ENCODE results near the gene UCN.

UCN gene

DNA sequence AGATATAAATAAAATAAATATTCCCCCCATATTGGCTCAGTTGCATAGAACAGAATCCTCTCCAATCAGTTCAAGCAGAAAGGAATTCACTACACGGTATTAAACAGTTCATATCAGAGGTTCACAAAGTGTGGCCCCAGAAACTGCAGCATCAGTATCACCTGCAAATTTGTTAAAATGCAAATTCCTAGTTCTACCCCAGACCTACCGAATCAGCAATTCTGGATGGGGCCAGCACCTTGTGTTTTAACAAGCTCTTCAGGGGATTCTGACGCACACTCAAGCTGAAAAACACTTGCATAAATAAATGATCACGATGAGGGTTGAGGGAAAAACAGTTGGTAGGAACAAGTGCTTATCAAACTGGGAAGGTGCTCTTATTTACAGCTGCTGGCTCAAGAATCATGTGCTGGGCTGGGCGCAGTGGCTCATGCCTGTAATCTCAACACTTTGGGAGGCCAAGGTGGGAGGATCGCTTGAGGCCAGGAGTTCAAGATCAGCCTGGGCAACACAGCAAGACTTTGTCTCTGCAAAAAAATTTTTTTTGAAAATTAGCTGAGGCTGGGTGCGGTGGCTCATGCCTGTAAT is 42.0 kb upstream of the UCN start:
- Histone ChIP-seq H3K4me2 (no peak overlapping the region), H3K4me1 (peaks cover 19 to 25% (median 23%) of the 10 kb centered on the region in 10 experiments), H3K9me3 (replicated peaks in 1 of 11) (no peaks in the 10 kb centered on the region), H3K9ac (no peak overlapping the region; a peak in 1 of 22 replicates), H3K27me3 (no peaks in the 10 kb centered on the region), H3K36me3 (peaks cover 11 to 83% (median 45%) of the 10 kb centered on the region in 11 experiments), H4K20me1 (peaks cover 53 to 95% (median 71%) of the 10 kb centered on the region in 11 experiments; a peak in 21 of 22 replicates), H3K4me3 (no peak overlapping the region), H3K27ac (no peak overlapping the region)
- no peak for TF ChIP-seq Cebpa-rat (IDR thresholded peaks at IDR 0.05)

DNA sequence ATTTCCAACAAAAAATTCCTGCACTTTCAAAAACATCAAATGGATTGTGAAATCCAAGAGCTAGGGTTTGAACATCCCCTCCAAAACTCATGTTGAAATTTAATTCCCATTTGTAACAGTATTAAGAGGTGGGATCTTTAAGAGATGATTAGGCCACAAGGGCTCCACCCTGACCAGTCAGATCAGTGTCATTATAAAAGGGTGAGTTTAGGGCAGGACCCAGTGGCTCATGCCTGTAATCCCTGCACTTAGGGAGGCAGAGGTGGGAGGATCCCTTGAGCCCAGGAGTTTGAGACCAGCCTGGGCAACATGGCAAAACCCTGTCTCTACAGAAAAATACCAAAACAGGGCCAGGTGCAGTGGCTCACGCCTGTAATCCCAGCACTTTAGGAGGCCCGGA is 39.4 kb upstream of the UCN start:
- Histone ChIP-seq H3K9ac (no peak overlapping the region), H3K4me1 (peaks cover 0 to 5% (median 0%) of the 10 kb centered on the region in 10 experiments; a peak in 1 of 20 replicates), H3K9me3 (replicated peaks in 1 of 11) (no peaks in the 10 kb centered on the region), H4K20me1 (peaks cover 78 to 97% (median 87%) of the 10 kb centered on the region in 11 experiments; a peak in 21 of 22 replicates), H3K4me3 (no peak overlapping the region), H3K4me2 (no peak overlapping the region), H3K36me3 (peaks cover 23 to 90% (median 68%) of the 10 kb centered on the region in 11 experiments), H3K27me3 (no peaks in the 10 kb centered on the region), H3K27ac (no peak overlapping the region)
- no peak for TF ChIP-seq Cebpa-rat (IDR thresholded peaks at IDR 0.05)

DNA sequence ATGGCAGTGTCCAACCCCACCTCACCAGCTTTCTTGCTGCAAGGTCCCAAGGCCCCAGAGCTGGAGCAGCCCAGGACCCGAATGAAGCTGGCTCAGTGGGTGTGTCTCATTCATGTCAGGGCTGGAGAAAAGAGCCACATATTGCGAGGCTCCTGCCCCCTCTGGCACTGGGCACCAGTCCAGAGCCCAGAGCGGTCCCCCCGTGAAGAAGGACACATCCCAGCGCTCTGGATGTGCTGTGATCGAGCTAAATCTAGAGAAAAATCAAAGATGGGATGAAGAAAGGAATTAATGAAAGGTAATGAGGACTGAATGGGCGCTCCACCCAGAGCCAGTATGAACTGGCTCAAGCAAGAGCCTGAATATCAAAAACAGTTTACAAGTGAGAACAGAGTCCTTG is 27.9 kb upstream of the UCN start:
- H3K27me3 ChIP-seq = no peaks in the 10 kb centered on the region
- H3K4me1 ChIP-seq = no peaks in the 10 kb centered on the region
- no peak overlapping the region for H3K9ac ChIP-seq
- peaks cover 0 to 11% (median 0%) of the 10 kb centered on the region in 11 experiments; a peak in 3 of 22 replicates for H4K20me1 ChIP-seq
- no peak overlapping the region for H3K27ac ChIP-seq
- no peak overlapping the region for H3K4me2 ChIP-seq
- H3K36me3 ChIP-seq = peaks cover 99 to 100% (median 100%) of the 10 kb centered on the region in 11 experiments
- no peak overlapping the region for H3K4me3 ChIP-seq
- no peak for TF ChIP-seq Cebpa-rat (IDR thresholded peaks at IDR 0.05)
- no peaks in the 10 kb centered on the region for H3K9me3 ChIP-seq (replicated peaks in 1 of 11)

DNA sequence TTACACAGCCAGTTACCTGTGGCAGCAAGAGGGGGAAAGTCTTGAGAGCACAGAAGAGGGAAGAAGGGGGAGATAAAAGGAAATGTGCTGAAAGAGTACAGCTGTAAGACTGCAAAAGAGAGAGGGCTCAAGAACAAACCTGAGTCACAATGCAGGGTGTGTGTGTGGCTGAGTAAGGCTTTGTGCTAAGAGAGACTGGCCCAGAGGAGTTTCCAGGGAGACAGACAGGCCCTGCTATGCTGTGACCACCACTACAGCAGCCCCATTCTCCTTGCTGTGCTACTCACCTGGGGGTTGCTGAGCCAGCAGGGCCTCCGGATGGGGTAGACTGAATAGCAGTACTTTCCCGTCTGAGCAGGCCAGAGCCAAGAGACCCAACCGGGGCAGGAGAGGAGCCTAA is 27.1 kb upstream of the UCN start:
- H3K9ac ChIP-seq = no peak overlapping the region
- H3K36me3 ChIP-seq = peaks cover 99 to 100% (median 100%) of the 10 kb centered on the region in 11 experiments
- TF ChIP-seq Cebpa-rat (IDR thresholded peaks at IDR 0.05) = no peak
- H3K4me3 ChIP-seq = no peak overlapping the region
- H4K20me1 ChIP-seq = peaks cover 0 to 11% (median 0%) of the 10 kb centered on the region in 11 experiments; a peak in 2 of 22 replicates
- no peak overlapping the region for H3K4me2 ChIP-seq
- H3K27ac ChIP-seq = no peak overlapping the region
- no peaks in the 10 kb centered on the region for H3K4me1 ChIP-seq
- no peaks in the 10 kb centered on the region for H3K9me3 ChIP-seq (replicated peaks in 1 of 11)
- no peaks in the 10 kb centered on the region for H3K27me3 ChIP-seq

DNA sequence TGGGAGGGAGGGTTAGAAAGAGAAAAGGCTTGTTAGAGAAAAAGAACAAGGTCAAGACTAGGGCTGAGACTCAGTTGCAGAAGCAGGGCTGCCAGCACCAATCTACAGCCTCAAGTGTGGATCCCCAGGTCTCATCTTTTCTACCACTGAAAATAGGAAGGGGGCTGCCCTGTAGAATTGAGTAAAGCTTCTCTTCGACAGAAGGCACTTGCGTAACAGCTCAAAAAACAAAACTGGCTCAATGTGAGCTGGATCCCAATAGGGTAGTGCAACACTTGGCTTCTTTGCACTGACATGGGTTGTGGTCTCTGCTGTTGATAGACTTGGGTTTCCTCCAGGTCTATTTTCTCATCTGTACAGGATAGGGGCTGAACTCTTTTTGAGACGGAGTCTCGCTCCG is 16.5 kb upstream of the UCN start:
- no peaks in the 10 kb centered on the region for H3K27me3 ChIP-seq
- peak overlapping the region in 1 of 11 experiments; percentile 24; a peak in 3 of 22 replicates for H3K9ac ChIP-seq
- TF ChIP-seq Cebpa-rat (IDR thresholded peaks at IDR 0.05) = peak in 6 of 11 experiments; percentile 10 to 60 (median 55); a peak in 6 of 22 replicates
- H3K27ac ChIP-seq = peak overlapping the region in 5 of 11 experiments; percentile 89 to 99 (median 96); a peak in 4 of 22 replicates
- 0 out of 22 replicates have a peak, but pooled peaks cover 0 to 7% (median 0%) of the 10 kb centered on the region in 11 experiments for H4K20me1 ChIP-seq
- H3K4me3 ChIP-seq = no peak overlapping the region
- no peaks in the 10 kb centered on the region for H3K9me3 ChIP-seq (replicated peaks in 1 of 11)
- peak overlapping the region in 9 of 11 experiments; percentile 88 to 100 (median 98); a peak in 12 of 22 replicates for H3K4me2 ChIP-seq
- peaks cover 28 to 50% (median 42%) of the 10 kb centered on the region in 10 experiments for H3K4me1 ChIP-seq
- H3K36me3 ChIP-seq = peaks cover 39 to 64% (median 45%) of the 10 kb centered on the region in 11 experiments

DNA sequence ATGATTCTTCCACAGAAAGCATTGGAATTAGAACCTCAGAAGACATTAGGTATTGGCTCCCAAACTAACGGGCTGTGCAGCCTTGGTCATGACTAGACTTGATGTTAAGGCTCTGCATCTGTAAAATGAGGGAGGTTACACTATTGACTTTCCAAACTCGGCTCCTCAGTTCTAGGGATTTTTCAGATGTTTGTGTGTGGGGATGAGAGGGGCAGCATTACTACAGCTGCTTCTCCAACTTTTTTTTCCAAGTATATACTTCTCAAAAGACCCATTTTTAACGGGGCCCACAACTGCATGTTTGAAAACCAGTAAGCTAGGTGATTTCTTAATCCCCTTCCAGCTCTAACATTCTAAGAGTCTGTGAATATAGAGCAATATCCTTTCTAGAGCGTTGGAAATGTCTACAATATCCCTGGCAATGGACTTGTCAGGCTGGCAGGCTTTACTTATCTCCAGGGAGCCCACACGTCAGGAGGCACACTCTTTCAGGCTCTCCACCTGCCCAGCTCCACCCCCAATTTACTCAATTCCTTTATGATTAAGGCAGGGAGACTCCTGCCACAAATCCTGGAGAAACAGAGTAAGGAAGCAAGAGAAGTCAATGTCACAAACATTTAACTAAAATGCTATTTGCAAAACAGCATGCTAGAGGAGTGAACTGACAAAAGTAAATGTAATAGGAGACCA is 15.5 kb upstream of the UCN start:
- peaks cover 28 to 50% (median 42%) of the 10 kb centered on the region in 10 experiments for H3K4me1 ChIP-seq
- peak overlapping the region; percentile 88 to 100 (median 98) for H3K4me2 ChIP-seq
- H3K9me3 ChIP-seq (replicated peaks in 1 of 11) = no peaks in the 10 kb centered on the region
- peak overlapping the region; percentile 89 to 99 (median 95) for H3K27ac ChIP-seq
- H3K27me3 ChIP-seq = no peaks in the 10 kb centered on the region
- H4K20me1 ChIP-seq = peaks cover 0 to 13% (median 0%) of the 10 kb centered on the region in 11 experiments; a peak in 2 of 22 replicates
- peaks cover 29 to 59% (median 38%) of the 10 kb centered on the region in 11 experiments for H3K36me3 ChIP-seq
- H3K4me3 ChIP-seq = peak overlapping the region; percentile 72 to 94 (median 86)
- TF ChIP-seq Cebpa-rat (IDR thresholded peaks at IDR 0.05) = no peak
- H3K9ac ChIP-seq = peak overlapping the region; percentile 88 to 98 (median 94)

DNA sequence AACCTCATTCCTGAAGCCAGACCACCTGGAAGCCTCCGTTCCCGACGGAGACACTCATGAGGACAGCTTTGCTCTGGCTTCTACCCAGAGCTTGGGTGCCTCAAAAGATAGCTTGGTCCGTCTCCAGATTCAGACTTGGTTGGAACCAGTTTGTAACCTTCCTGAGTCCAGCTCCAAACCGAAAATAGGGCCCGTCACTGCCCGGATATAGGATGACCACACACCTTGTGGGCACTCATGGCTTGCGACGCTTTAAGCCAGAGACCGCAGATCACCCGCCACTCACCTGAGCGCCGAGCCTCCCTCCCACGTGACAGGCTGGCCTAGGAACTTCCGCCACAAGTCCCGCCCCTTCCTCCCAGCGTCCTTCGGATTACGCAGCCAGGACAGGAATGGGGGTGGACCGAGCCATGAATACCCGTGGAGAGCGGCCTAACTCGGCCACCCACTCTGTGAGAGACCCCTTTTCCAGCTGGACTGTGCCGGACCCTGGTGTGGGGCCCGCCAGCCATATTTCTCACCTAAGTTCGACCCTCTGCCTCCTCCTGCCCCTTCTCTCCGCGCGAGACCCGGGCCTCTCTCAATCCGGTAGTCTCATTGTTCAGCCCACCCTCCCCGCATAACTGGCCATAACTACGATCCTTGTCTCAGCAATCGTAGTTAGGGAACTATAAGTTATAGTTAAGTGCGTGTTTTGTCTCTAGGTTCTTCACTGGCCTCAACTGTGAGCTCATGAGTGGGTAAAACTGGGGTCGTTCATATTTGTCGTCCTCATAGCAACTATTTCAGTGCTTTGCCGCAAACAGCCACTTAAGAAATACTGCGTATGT is 14.7 kb upstream of the UCN start, which contains the start of gene MPV17:
Gene MPV17, minus strand, starts transcription at position 332 of the 830 bp plus-strand sequence. CDS start 580 bp downstream, outside the sequence.
- no peaks in the 10 kb centered on the region for H3K27me3 ChIP-seq
- peaks cover 22 to 58% (median 32%) of the 10 kb centered on the region in 11 experiments for H3K36me3 ChIP-seq
- peak within 1 kb of the TSS; percentile 88 to 100 (median 98) for H3K4me2 ChIP-seq
- H3K27ac ChIP-seq = peak within 1 kb of the TSS; percentile 89 to 99 (median 95)
- peaks cover 29 to 50% (median 42%) of the 10 kb centered on the region in 10 experiments for H3K4me1 ChIP-seq
- TF ChIP-seq Cebpa-rat (IDR thresholded peaks at IDR 0.05) = no peak
- H3K9me3 ChIP-seq (replicated peaks in 1 of 11) = no peaks in the 10 kb centered on the region
- H3K4me3 ChIP-seq = peak within 1 kb of the TSS; percentile 72 to 94 (median 86)
- peaks cover 0 to 17% (median 0%) of the 10 kb centered on the region in 11 experiments; a peak in 2 of 22 replicates for H4K20me1 ChIP-seq
- peak within 1 kb of the TSS; percentile 88 to 98 (median 94) for H3K9ac ChIP-seq

DNA sequence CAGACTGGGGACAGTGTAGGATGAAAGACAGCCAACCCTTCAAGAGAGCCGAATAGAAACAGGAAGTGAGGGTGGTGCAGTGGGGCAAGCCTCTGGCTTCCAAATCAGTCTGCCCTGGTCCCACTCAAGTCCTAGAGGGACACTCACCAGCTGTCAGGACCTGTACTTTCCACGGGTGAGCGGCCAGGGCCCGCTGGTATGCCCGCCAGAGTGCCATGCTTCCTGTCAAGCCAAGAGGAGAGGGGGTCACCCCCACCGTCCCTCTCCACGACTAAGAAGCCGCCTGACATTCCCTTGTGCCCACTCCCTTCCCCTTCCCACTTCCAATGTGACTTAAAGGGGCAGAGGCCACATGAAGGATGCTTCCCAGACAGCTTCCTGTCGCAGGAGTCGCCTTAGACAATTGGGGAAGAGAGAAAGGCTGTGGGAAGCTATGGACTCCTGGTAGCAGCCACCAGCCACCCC is 14.1 kb upstream of the UCN start:
- peaks cover 29 to 51% (median 42%) of the 10 kb centered on the region in 10 experiments for H3K4me1 ChIP-seq
- peak overlapping the region; percentile 88 to 98 (median 94) for H3K9ac ChIP-seq
- peaks cover 18 to 58% (median 27%) of the 10 kb centered on the region in 11 experiments for H3K36me3 ChIP-seq

More for the DNA sequence above, 14.1 kb upstream of the UCN start:
- TF ChIP-seq Cebpa-rat (IDR thresholded peaks at IDR 0.05) = no peak
- no peaks in the 10 kb centered on the region for H3K9me3 ChIP-seq (replicated peaks in 1 of 11)
- H3K27me3 ChIP-seq = no peaks in the 10 kb centered on the region
- H3K4me3 ChIP-seq = peak overlapping the region; percentile 72 to 94 (median 86)
- H3K27ac ChIP-seq = peak overlapping the region; percentile 89 to 99 (median 95)
- H3K4me2 ChIP-seq = peak overlapping the region; percentile 88 to 100 (median 98)
- peaks cover 0 to 22% (median 0%) of the 10 kb centered on the region in 11 experiments; a peak in 7 of 22 replicates for H4K20me1 ChIP-seq

Measured in BLaER1 treated with 17β-estradiol and CSF1 and Interleukin-3, amounts not matched to agents 10 nM and 100 nM (cell line).